Measurements from ENCODE around the gene STPG2. TPM values are rescaled to one million over a fixed set of nuclear protein-coding genes. Genes with fewer than 3 reads are reported as not detected.

The STPG2 gene
- total RNA-seq, result 7.3 TPM

GRCh38 chr4:98143001-98143899 lies at the start of gene STPG2:
Gene STPG2, minus strand, starts transcription at chr4:98143476.
- DNase-seq (ENCODE audit: low spot score in 2 of 2) (peak; percentile 50 to 75), FAIRE-seq (no peak)

- DNase-seq (ENCODE audit: low spot score in 2 of 2), result no peak
- FAIRE-seq, result no peak
These were observed 42.0 kb upstream of the STPG2 start for GRCh38 chr4:98185279-98185678.

DNA sequence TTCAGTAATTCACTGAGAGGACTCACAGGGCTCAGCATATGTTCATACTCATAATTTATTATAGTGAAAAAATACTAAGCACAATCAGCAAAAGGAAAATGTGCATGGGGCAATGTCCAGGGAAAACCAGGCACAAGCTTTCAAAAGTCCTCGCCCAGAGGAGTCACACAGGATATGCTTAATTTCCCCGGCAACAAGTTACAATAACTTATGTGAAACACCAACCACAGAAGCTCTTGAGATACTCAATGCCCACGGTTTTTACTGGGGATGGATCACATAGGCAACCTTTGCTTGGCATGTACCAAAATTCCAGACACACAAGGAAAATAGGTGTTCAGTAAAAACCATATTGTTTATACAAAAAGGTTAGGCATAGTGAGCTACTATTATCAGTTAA lies 38.5 kb upstream of the STPG2 start:
- no peak for FAIRE-seq
- no peak for DNase-seq (ENCODE audit: low spot score in 2 of 2)

DNA sequence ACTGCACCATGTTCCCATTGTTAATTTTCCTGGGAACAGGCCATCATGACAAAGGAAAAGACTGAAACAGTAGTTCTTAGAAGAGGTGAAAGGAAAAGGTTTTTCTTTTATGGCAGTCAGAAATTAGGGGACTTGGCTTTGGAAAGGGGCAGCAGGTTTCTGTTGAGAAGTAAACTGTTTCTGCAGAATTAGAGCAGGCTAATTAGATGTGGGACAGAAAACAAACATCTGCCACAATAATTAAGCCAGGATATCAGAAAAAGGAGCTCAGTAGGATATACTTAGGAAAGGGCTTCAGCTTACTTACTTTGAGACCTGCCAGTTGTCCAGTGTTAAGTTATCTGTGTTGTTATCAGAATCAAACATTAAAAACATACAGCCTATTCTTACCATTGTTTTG lies 36.7 kb upstream of the STPG2 start:
- DNase-seq (ENCODE audit: low spot score in 2 of 2), result no peak
- FAIRE-seq, result no peak

DNA sequence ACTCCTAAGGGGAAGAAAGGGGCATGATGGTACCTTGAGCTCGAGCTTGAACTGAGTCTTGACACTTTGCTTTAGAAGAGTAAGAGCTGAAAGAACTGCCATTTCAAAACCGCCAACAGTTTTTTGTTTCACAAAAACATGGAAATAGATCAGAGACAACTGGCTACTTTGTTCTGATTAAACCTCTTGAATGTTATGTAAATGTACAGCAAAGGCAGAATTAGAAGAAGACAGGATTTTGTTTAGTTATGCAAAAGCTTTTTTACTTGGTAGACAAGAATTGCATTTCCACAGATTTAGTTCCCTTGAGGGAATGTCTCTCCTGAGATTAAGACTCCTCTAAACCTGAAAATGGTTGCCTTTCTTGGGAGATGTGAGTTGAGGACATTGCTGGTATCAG lies 33.3 kb upstream of the STPG2 start:
- FAIRE-seq (no peak), DNase-seq (ENCODE audit: low spot score in 2 of 2) (no peak)

GRCh38 chr4:98170035-98170434 lies 26.8 kb upstream of the STPG2 start:
- no peak for DNase-seq (ENCODE audit: low spot score in 2 of 2)
- FAIRE-seq, result no peak

DNA sequence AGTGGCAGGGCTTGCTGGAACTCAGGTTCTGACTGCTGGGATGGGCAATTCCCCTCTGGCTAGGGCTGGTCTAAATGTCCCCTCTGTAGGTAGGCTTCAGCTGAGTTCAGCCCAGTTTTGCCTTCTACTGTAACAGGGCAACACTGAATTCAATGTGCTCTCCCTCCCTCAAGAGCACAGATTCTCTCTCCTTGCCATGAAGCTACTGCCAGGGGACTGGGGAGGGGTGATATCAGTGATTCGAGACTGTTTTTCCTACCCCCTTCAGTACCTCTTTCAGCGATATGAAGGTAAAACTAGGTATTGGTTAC lies 23.4 kb upstream of the STPG2 start:
- no peak for FAIRE-seq

DNA sequence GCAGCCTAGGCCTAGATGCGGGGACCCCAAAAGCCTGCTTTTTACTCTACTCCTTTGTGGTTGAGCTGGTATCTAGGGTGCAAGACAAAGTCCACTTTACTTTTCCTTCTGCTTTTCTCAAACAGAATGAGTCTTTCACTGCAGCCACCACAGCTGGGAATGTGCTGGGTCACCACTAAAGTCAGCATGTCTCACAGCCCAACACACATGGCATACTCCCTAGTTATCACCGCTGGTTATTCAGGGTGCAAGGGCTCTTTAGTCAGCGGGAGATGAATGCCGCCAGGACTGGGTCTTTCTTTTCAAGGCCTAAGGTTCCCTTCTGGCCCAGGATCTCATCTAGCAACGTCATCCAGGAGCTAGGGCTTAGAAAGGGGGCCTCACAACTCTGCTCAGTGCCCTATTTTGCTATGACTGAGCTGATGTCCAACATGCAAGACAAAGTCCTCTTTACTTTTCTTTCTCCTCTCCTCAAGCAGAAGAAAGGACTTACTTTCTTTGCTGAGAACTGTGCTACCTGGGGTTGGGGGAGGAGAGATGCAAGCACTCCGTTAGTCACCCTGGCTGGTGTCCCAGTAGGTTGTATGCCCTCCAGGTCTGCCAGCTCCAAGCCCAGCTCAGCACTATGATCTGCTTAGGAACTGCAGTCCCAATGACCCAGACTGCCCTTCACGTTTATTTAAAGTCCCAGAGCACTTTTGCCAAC lies 22.9 kb upstream of the STPG2 start:
- no peak for FAIRE-seq
- DNase-seq (ENCODE audit: low spot score in 2 of 2), result no peak

More for the DNA sequence above, 23.4 kb upstream of the STPG2 start:
- no peak for DNase-seq (ENCODE audit: low spot score in 2 of 2)

- DNase-seq (ENCODE audit: low spot score in 2 of 2) (no peak), FAIRE-seq (no peak)
These were observed 19.4 kb upstream of the STPG2 start for GRCh38 chr4:98162696-98163095.

GRCh38 chr4:98151145-98151924 lies 8.1 kb upstream of the STPG2 start:
- DNase-seq (ENCODE audit: low spot score in 2 of 2) (no peak), FAIRE-seq (no peak)

- FAIRE-seq, result peak; percentile 99
- DNase-seq (ENCODE audit: low spot score in 2 of 2), result no peak
These were observed 7.0 kb upstream of the STPG2 start for GRCh38 chr4:98150092-98150761.

DNA sequence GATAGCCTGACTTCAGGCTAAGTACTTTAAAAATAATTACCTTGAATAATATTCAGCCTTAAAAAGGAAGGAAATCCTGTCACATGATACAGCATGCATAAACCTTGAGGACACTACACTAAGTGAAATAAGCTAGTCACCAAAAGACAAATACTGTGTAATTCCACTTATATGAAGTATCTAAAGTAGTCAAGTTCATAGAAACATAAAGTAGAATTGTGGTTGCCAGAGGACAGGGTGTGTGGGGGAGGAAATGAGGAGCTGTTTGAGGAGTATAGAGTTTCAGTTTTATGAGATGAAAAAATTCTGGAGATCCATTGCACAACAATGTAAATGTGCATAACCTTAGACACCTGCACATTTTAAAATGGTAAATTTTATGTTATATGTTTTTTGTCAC lies 5.6 kb upstream of the STPG2 start:
- DNase-seq (ENCODE audit: low spot score in 2 of 2) (no peak), FAIRE-seq (no peak)

DNA sequence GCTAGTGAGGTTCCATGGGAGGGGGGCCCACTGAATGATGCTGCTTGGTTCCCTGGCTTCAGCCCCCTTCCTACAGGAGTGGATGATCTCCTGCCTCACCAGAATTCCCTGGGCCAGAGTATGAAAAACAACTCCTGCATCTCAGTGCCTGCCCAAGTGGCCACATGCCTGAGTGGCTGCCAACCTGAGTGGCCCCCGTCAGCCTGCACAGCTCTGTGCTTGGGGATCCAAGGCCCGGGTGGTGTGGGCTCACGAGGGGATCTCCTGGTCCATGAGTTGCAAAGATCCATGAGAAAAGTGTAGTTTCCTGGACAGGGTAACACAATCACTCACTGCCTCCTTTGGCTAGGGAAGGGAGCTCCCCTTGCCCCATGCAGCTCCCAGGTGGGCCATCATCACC lies 17.1 kb downstream of the STPG2 start:
- DNase-seq (ENCODE audit: low spot score in 2 of 2) (no peak), FAIRE-seq (no peak)

GRCh38 chr4:98125585-98125984 lies 17.7 kb downstream of the STPG2 start:
- FAIRE-seq (no peak), DNase-seq (ENCODE audit: low spot score in 2 of 2) (no peak)

DNA sequence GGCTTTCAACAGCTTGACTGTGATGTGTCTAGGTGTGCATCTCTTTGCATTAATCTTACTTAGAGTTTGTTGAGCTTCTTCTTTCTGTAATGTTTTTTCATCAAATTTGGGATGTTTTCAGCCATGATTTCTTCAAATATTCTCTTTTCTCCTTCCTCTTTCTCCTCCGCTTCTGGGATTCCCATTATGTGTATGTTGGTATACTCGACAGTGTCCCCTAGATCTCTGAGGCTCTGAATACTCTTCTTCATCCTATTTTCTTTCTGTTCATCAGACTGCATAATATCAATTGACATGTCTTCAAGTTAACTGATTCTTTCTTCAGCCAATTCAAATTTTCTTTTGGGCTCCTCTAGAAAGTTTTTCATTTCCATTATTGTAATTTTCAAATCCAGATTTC lies 25.9 kb downstream of the STPG2 start:
- FAIRE-seq (no peak), DNase-seq (ENCODE audit: low spot score in 2 of 2) (no peak)

- DNase-seq (ENCODE audit: low spot score in 2 of 2) (peak in 1 of 2 donors; percentile 1), FAIRE-seq (no peak)
These were observed 30.3 kb downstream of the STPG2 start for GRCh38 chr4:98113012-98113411.

- no peak for FAIRE-seq
- no peak for DNase-seq (ENCODE audit: low spot score in 2 of 2)
These were observed 32.3 kb downstream of the STPG2 start for GRCh38 chr4:98110929-98111328.

DNA sequence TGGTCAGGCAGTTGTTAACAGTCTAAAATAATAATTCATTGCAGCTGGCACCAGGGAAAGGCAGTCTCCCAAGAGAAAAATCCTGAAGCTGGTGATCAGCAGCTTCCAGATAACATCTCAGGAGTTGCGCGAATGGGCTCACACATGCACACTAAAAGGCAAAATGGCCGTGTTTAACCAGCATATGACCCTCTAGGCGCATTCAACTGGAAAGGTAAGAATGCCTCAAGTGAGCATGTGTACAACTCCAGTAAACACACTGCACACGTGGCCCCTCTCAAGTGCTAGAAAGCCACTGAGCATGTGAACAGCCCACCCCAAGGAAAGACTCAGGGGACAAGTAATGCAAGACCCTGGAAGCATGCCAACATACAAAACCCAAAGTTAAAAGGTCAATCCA lies 33.1 kb downstream of the STPG2 start:
- FAIRE-seq (no peak), DNase-seq (ENCODE audit: low spot score in 2 of 2) (no peak)

DNA sequence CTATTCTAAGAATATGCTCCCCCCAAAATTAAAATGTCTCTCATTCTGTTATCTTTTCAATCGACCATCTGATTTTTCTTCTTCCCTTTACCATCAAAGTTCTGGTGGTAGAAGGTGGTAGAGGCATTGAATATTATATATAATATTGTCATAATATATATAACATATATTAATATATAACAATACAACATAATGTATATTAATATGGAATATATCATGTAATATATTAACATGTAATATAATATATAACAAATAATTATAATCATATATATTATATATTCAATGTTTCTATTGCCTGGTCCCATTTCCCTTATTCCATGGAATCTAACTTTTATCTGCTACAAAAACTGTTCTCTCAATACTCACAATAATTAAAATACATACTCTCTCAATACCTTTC lies 40.6 kb downstream of the STPG2 start:
- DNase-seq (ENCODE audit: low spot score in 2 of 2) (no peak), FAIRE-seq (peak; percentile 86)

GRCh38 chr4:98101988-98102387 lies 41.3 kb downstream of the STPG2 start:
- FAIRE-seq, result no peak

DNA sequence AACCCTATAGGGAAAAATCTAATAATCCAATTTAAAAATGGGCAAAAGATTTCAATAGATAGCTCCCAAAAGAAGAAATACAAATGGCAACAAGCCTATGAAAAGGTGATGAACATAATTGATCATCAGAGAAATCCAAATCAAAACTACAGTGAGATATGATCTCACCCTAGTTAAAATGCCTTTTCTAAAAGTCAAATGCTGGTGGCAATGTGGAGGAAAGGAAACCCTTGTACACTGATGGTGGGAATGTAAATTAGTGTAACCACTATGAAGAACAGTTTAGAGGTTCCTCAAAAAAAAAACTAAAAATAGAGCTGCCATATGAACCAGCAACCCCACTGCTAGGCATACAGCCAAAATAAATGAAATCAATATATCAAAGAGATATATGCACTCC lies 44.5 kb downstream of the STPG2 start:
- FAIRE-seq (no peak), DNase-seq (ENCODE audit: low spot score in 2 of 2) (no peak)

More at GRCh38 chr4:98101988-98102387, 41.3 kb downstream of the STPG2 start:
- DNase-seq (ENCODE audit: low spot score in 2 of 2), result no peak
